Activated T-cell treated with anti-CD3 and anti-CD28 coated beads, Interleukin-2, amount 50 U/mL, for 1 hour (primary cell): ENCODE results near the gene SH2D3C.

ENCODE experiments used
- DNase-seq: peaks from one replicate; pipeline ENCODE4 v3.0.0-alpha.2; 2020

The SH2D3C gene

GRCh38 chr9:127735530-127736185 is 42.8 kb downstream of the SH2D3C start:
- DNase-seq = no peak

- DNase-seq = peak; percentile 99
These were observed 43.5 kb downstream of the SH2D3C start, which contains the start of gene TOR2A for GRCh38 chr9:127734747-127735529. Gene TOR2A (minus strand): TSS chr9:127735294. CDS start chr9:127735270, 24 bp downstream.

GRCh38 chr9:127734247-127734746 is 44.2 kb downstream of the SH2D3C start:
- no peak for DNase-seq

GRCh38 chr9:127733614-127734013 is 44.9 kb downstream of the SH2D3C start:
- no peak for DNase-seq

GRCh38 chr9:127732444-127732843 is 46.0 kb downstream of the SH2D3C start:
- DNase-seq = no peak

GRCh38 chr9:127731938-127732337 is 46.5 kb downstream of the SH2D3C start:
- DNase-seq = no peak

- DNase-seq = no peak
These were observed 47.6 kb downstream of the SH2D3C start for GRCh38 chr9:127730799-127731410.

- no peak for DNase-seq
These were observed 48.2 kb downstream of the SH2D3C start for GRCh38 chr9:127730262-127730661.

GRCh38 chr9:127729522-127730256 is 48.8 kb downstream of the SH2D3C start:
- DNase-seq = no peak

- DNase-seq = no peak
These were observed 49.7 kb downstream of the SH2D3C start for GRCh38 chr9:127728808-127729207.

- DNase-seq = no peak
These were observed 51.6 kb downstream of the SH2D3C start for GRCh38 chr9:127726871-127727270.

GRCh38 chr9:127724012-127724411 is 54.5 kb downstream of the SH2D3C start:
- no peak for DNase-seq

- DNase-seq = no peak
These were observed 55.0 kb downstream of the SH2D3C start for GRCh38 chr9:127723444-127723843.

- no peak for DNase-seq
These were observed 55.5 kb downstream of the SH2D3C start for GRCh38 chr9:127723013-127723412.

GRCh38 chr9:127722055-127722745 is 56.3 kb downstream of the SH2D3C start:
- no peak for DNase-seq

- no peak for DNase-seq
These were observed 57.1 kb downstream of the SH2D3C start for GRCh38 chr9:127721391-127721821.

- no peak for DNase-seq
These were observed 57.6 kb downstream of the SH2D3C start for GRCh38 chr9:127720865-127721227.

- DNase-seq = no peak
These were observed 58.2 kb downstream of the SH2D3C start for GRCh38 chr9:127720031-127720864.

GRCh38 chr9:127717766-127718165 is 60.7 kb downstream of the SH2D3C start:
- DNase-seq = no peak

- DNase-seq = no peak
These were observed 62.1 kb downstream of the SH2D3C start for GRCh38 chr9:127716412-127716811.
